Posterior cingulate gyrus (tissue), 11 donors: ENCODE data around the gene SLA2.
"Not testable (repeated sequence)": the region's sequence is repeated elsewhere in the genome, so short reads cannot be mapped to it uniquely, and the experiment has no call there.

ENCODE experiments used
- DNase-seq, 10 donors: peaks; one replicate each; pipeline versions ENCODE4 v3.0.0 to v3.0.0-alpha.2; 2020 to 2021; ENCODE audit warnings: mixed read lengths in 3 of 10
- intact Hi-C: fragments of 100-400 bp; cut with DNase I; formaldehyde crosslinking; loops from one replicate; pipeline ENCODE4 v1.15.1; 2023

SLA2 gene

GRCh38 chr20:36584018-36584481 is 61.9 kb downstream of the SLA2 start:
- intact Hi-C loops = no loop called here
- DNase-seq = no peak

- DNase-seq = no peak
These were observed 63.2 kb downstream of the SLA2 start for GRCh38 chr20:36582821-36583220.

GRCh38 chr20:36582322-36582721 is 63.7 kb downstream of the SLA2 start:
- DNase-seq = no peak
- intact Hi-C loops = no loop called here

More at GRCh38 chr20:36582821-36583220, 63.2 kb downstream of the SLA2 start:
- intact Hi-C loops = no loop called here

- intact Hi-C loops = no loop called here
These were observed 65.9 kb downstream of the SLA2 start for GRCh38 chr20:36579996-36580545.

GRCh38 chr20:36578356-36579041 is 67.5 kb downstream of the SLA2 start:
- peak in 2 of 10 donors; percentile 18 to 29 for DNase-seq
- intact Hi-C loops = no loop called here

More at GRCh38 chr20:36579996-36580545, 65.9 kb downstream of the SLA2 start:
- DNase-seq = no peak

- DNase-seq = no peak
- intact Hi-C loops = no loop called here
These were observed 69.9 kb downstream of the SLA2 start for GRCh38 chr20:36576081-36576445.

GRCh38 chr20:36574366-36575135 is 71.4 kb downstream of the SLA2 start:
- intact Hi-C loops = no loop called here
- peak in 2 of 10 donors; percentile 20 to 68 for DNase-seq

- intact Hi-C loops = no loop called here
- peak in 4 of 10 donors; percentile 26 to 89 (median 58) for DNase-seq
These were observed 72.1 kb downstream of the SLA2 start for GRCh38 chr20:36573798-36574365.

GRCh38 chr20:36573103-36573797 is 72.7 kb downstream of the SLA2 start, which contains the start of gene TGIF2:
TSS of gene TGIF2 (plus strand) at chr20:36573597. CDS start at chr20:36578775, 5,178 bp downstream.
- DNase-seq = peak in 5 of 10 donors; percentile 17 to 85 (median 34)
- intact Hi-C loops = no loop called here

- DNase-seq = peak in 1 of 10 donors; percentile 9
- intact Hi-C loops = no loop called here
These were observed 73.3 kb downstream of the SLA2 start for GRCh38 chr20:36572701-36573102.

GRCh38 chr20:36571564-36572504 is 74.2 kb downstream of the SLA2 start:
- DNase-seq = peak in 1 of 10 donors; percentile 5
- intact Hi-C loops = no loop called here

- DNase-seq = no peak
- intact Hi-C loops = no loop called here
These were observed 76.1 kb downstream of the SLA2 start for GRCh38 chr20:36569847-36570429.

GRCh38 chr20:36565520-36565919 is 80.5 kb downstream of the SLA2 start:
- intact Hi-C loops = no loop called here
- DNase-seq = no peak

- intact Hi-C loops, DNase-seq: not testable (repeated sequence)
These were observed 81.3 kb downstream of the SLA2 start for GRCh38 chr20:36564726-36565121.

GRCh38 chr20:36564078-36564725 is 81.8 kb downstream of the SLA2 start:
- intact Hi-C loops, DNase-seq: not testable (repeated sequence)

GRCh38 chr20:36563374-36563773 is 82.6 kb downstream of the SLA2 start:
- DNase-seq = no peak
- intact Hi-C loops = no loop called here

GRCh38 chr20:36562724-36563123 is 83.3 kb downstream of the SLA2 start:
- DNase-seq = no peak
- intact Hi-C loops = no loop called here
